HG02981 (cell line): ENCODE measurements around the gene MYO1E.

ENCODE experiments used
- ATAC-seq: cut with Tn5 transposase; IDR thresholded peaks from one replicate; pipeline ENCODE4 v1.9.1; 2021; ENCODE audit warnings: mild to moderate bottlenecking, moderate library complexity; ENCODE audit not compliant: unreplicated experiment

Gene MYO1E

GRCh38 chr15:59205839-59206622 lies 166.6 kb downstream of the MYO1E start:
- ATAC-seq = no peak

GRCh38 chr15:59203657-59204056 lies 169.0 kb downstream of the MYO1E start:
- ATAC-seq = no peak

- ATAC-seq = no peak
Observed at GRCh38 chr15:59203008-59203407, 169.7 kb downstream of the MYO1E start.

GRCh38 chr15:59200560-59200959 lies 172.1 kb downstream of the MYO1E start:
- no peak for ATAC-seq

- no peak for ATAC-seq
Observed at GRCh38 chr15:59199626-59200465, 172.8 kb downstream of the MYO1E start.

GRCh38 chr15:59197454-59197853 lies 175.2 kb downstream of the MYO1E start:
- no peak for ATAC-seq

GRCh38 chr15:59196416-59196815 lies 176.3 kb downstream of the MYO1E start:
- no peak for ATAC-seq

GRCh38 chr15:59194639-59195325 lies 177.9 kb downstream of the MYO1E start:
- ATAC-seq = no peak

GRCh38 chr15:59191855-59192237 lies 180.8 kb downstream of the MYO1E start:
- ATAC-seq = no peak

- no peak for ATAC-seq
Observed at GRCh38 chr15:59190291-59190690, 182.4 kb downstream of the MYO1E start.

GRCh38 chr15:59189241-59189640 lies 183.4 kb downstream of the MYO1E start:
- no peak for ATAC-seq

- ATAC-seq = no peak
Observed at GRCh38 chr15:59186501-59186900, 186.2 kb downstream of the MYO1E start.

GRCh38 chr15:59185725-59186124 lies 186.9 kb downstream of the MYO1E start:
- no peak for ATAC-seq

- no peak for ATAC-seq
Observed at GRCh38 chr15:59180945-59181600, 191.6 kb downstream of the MYO1E start.

- ATAC-seq = no peak
Observed at GRCh38 chr15:59179717-59180116, 193.0 kb downstream of the MYO1E start.

GRCh38 chr15:59178151-59178695 lies 194.4 kb downstream of the MYO1E start:
- ATAC-seq = no peak

GRCh38 chr15:59177317-59177660 lies 195.4 kb downstream of the MYO1E start:
- ATAC-seq = no peak

- no peak for ATAC-seq
Observed at GRCh38 chr15:59176653-59177316, 195.9 kb downstream of the MYO1E start.

GRCh38 chr15:59174835-59175831 lies 197.5 kb downstream of the MYO1E start:
- ATAC-seq = no peak
